ENCODE data around the gene MGAT5B.

GRCh38 chr17:76824093-76824492 lies 44.1 kb upstream of the MGAT5B start:
- TF ChIP-seq REST (IDR thresholded peaks at IDR 0.05; ENCODE audit: insufficient read depth in 1 of 2, low read depth in 2 of 2, low read length in 2 of 2) (no peak), POLR2AphosphoS5 (IDR thresholded peaks at IDR 0.05; ENCODE audit: low read depth, low read length) (no peak), TAF1 (IDR thresholded peaks at IDR 0.05; ENCODE audit: borderline replicate concordance, insufficient read depth, low read length) (no peak), SIN3A (IDR thresholded peaks at IDR 0.05; ENCODE audit: borderline replicate concordance, insufficient read depth, low read length) (no peak), FOXP2 (optimal IDR thresholded peaks at IDR 0.05; ENCODE audit: borderline replicate concordance, extremely low read depth, extremely low read length, insufficient read depth) (no peak)

All from PFSK-1 (cell line).